MM.1S (cell line): Measurements from ENCODE around the gene RCBTB1.

ENCODE experiments used
- CTCF ChIP-seq: fragments of 300-600 bp; sonication (generic); IDR thresholded peaks from 2 replicates; pipeline ENCODE4 v1.5.1; 2016; ENCODE audit warnings: antibody characterized with exemption, low read length, mixed read lengths
- EZH2phosphoT487 ChIP-seq: fragments of 300-600 bp; sonication (generic); IDR thresholded peaks from 2 replicates; pipeline ENCODE4 v1.6.1; 2018; ENCODE audit warnings: antibody characterized with exemption, low read length

GRCh38 chr13:49540552-49540951, 44.8 kb downstream of the RCBTB1 start:
- no peak for TF ChIP-seq CTCF
- TF ChIP-seq EZH2phosphoT487 = no peak
